HepG2 (cell line): ENCODE data around the gene SELENOM. TPM values are rescaled to one million over a fixed set of nuclear protein-coding genes. Genes with fewer than 3 reads are reported as not detected.

Experiments
- CBX2 ChIP-seq, 2 experiments: fragments of 200-600 bp in 1 of 2; sonication (generic); formaldehyde crosslinking in 1 of 2; IDR thresholded peaks; 2 replicates each; pipeline versions ENCODE4 v1.7.0 to v1.8.1; 2018 to 2022; ENCODE audit warnings: low read depth in 2 of 2, low read length in 1 of 2, mild to moderate bottlenecking in 1 of 2, missing genetic modification reagents in 1 of 2
- CEBPZ ChIP-seq: IDR thresholded peaks from 2 replicates; pipeline ENCODE4 v1.6.1; 2012; ENCODE audit warnings: low read length, improper control_type of control experiment
- DPF2 ChIP-seq: sonication (generic); formaldehyde crosslinking; IDR thresholded peaks from 2 replicates; pipeline ENCODE4 v1.4.0; 2020; ENCODE audit warnings: mild to moderate bottlenecking, low read depth, missing genetic modification reagents, borderline replicate concordance
- EHMT2 ChIP-seq: fragments of 200-600 bp; sonication (generic); IDR thresholded peaks from 2 replicates; pipeline ENCODE4 v1.7.0; 2017; ENCODE audit warnings: antibody characterized with exemption, low read depth, low read length, borderline replicate concordance
- MBD4 ChIP-seq: IDR thresholded peaks from 2 replicates; pipeline ENCODE4 v1.6.1; 2012; ENCODE audit warnings: low read length, inconsistent platforms, borderline replicate concordance
- MBNL3 ChIP-seq: fragments of 250-450 bp; sonication (Bioruptor Pico); conservative IDR thresholded peaks from 2 replicates; pipeline ENCODE4 v1.8.0; 2022; ENCODE audit warnings: mild to moderate bottlenecking, inconsistent platforms
- MED8 ChIP-seq: sonication (generic); formaldehyde crosslinking; IDR thresholded peaks from 2 replicates; pipeline ENCODE4 v1.8.1; 2023; ENCODE audit warnings: mild to moderate bottlenecking, missing genetic modification reagents; ENCODE audit not compliant: insufficient replicate concordance
- PCBP1 ChIP-seq: fragments of 200-400 bp; formaldehyde crosslinking; IDR thresholded peaks from 2 replicates; pipeline ENCODE4 v1.6.1; 2017; ENCODE audit warnings: mild to moderate bottlenecking, low read depth, low read length, borderline replicate concordance
- PHF8 ChIP-seq: sonication (generic); formaldehyde crosslinking; IDR thresholded peaks from 2 replicates; pipeline ENCODE4 v1.5.0; 2020; ENCODE audit warnings: missing genetic modification reagents
- RXRA ChIP-seq: sonication (generic); formaldehyde crosslinking; IDR thresholded peaks from 2 replicates; pipeline ENCODE4 v1.5.1; 2020; ENCODE audit warnings: missing genetic modification reagents
- SMAD1 ChIP-seq: sonication (generic); formaldehyde crosslinking; IDR thresholded peaks from 2 replicates; pipeline ENCODE4 v1.4.0; 2020; ENCODE audit warnings: missing genetic modification reagents, low read depth, mild to moderate bottlenecking, borderline replicate concordance
- TBL1XR1 ChIP-seq: fragments of 150-350 bp; IDR thresholded peaks from 2 replicates; pipeline ENCODE4 v1.6.1; 2014; ENCODE audit warnings: borderline replicate concordance, low read length; ENCODE audit not compliant: partially characterized antibody
- TBX3 ChIP-seq: fragments of 450-650 bp; IDR thresholded peaks from 2 replicates; pipeline ENCODE4 v1.6.1; 2017; ENCODE audit warnings: antibody characterized with exemption, mild to moderate bottlenecking, inconsistent platforms, borderline replicate concordance
- TGIF2 ChIP-seq: IDR thresholded peaks from 2 replicates; pipeline ENCODE4 v1.6.1; 2016; ENCODE audit warnings: control low read depth, missing compliant biosample characterization
- ZNF101 ChIP-seq: sonication (generic); formaldehyde crosslinking; IDR thresholded peaks from 2 replicates; pipeline ENCODE4 v1.4.0; 2020; ENCODE audit warnings: mild to moderate bottlenecking, low read depth, missing genetic modification reagents, borderline replicate concordance
- ZNF143 ChIP-seq: sonication (generic); formaldehyde crosslinking; IDR thresholded peaks from 2 replicates; pipeline ENCODE4 v1.4.0; 2020; ENCODE audit warnings: missing genetic modification reagents
- ZNF550 ChIP-seq: sonication (generic); formaldehyde crosslinking; IDR thresholded peaks from 2 replicates; pipeline ENCODE4 v1.4.0; 2020; ENCODE audit warnings: mild to moderate bottlenecking, missing genetic modification reagents, borderline replicate concordance
- polyA plus RNA-seq, 8 experiments: library from polyadenylated mRNA; depleted of rRNA in 3 of 8; stranded (reverse) in 7 of 8; unstranded in 1 of 8; fragments of >200 nt; fragmentation: Illumina TruSeq in 4 of 8; extraction: Trizol in 4 of 8; gene quantifications; 2 replicates each; pipeline versions ENCODE4 v1.2.1 to v1.2.3, GENCODE V29; 2011 to 2016; ENCODE audit warnings: low read depth in 4 of 8, missing spikeins in 1 of 8, mixed read lengths in 1 of 8; ENCODE audit not compliant: insufficient read depth in 1 of 8
- total RNA-seq, 5 experiments: library from RNA; depleted of rRNA; stranded (reverse); fragments of >200 nt; fragmentation: Illumina TruSeq; extraction: Trizol; gene quantifications; 2 replicates each; pipeline ENCODE4 v1.2.3, GENCODE V29; 2016; ENCODE audit warnings: low read depth in 1 of 5
- TF ChIP-seq, protein P1 (sequence below): sonication (generic); formaldehyde crosslinking; IDR thresholded peaks from 2 replicates; pipeline ENCODE4 v1.4.0; 2020; ENCODE audit warnings: mild to moderate bottlenecking, missing genetic modification reagents
- TF ChIP-seq, protein P2 (sequence below): sonication (generic); formaldehyde crosslinking; IDR thresholded peaks from 2 replicates; pipeline ENCODE4 v1.8.0; 2022; ENCODE audit warnings: low read depth, missing genetic modification reagents
- TF ChIP-seq, protein P3 (sequence below): sonication (generic); formaldehyde crosslinking; IDR thresholded peaks from 2 replicates; pipeline ENCODE4 v1.4.0; 2020; ENCODE audit warnings: mild to moderate bottlenecking, missing genetic modification reagents

Gene SELENOM
- total and polyA plus RNA-seq, 2 of the 13 experiments (the other 11 are each of a cell fraction or from before 2014, with no cell fraction given), result 4.1 to 4.3 TPM

DNA sequence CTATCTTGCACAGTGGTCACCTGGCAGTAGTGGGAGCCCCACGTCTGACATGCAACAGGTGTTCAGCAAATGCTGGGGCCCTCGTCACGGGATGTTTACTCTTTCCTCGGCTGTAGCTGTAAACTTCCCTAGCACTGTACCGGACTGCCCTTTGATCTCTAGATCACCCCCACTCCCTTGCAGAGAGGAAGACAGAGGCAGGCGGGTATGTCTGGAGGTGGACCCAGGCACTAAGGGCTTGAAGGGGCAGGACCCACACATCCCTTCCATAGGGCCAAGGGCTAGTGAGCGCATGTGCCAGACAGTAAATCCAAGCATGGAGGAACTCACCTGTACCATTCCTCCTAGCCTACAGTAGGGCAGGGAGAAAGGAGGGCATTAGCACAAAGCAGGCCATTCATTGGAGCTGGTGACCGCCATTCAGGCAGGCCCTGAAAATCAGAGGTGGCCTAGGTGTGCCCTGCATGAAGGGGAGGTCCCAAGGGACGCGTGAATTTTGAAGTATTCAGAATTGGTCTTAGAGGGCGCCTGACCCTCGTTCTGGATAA, 28.2 kb downstream of the SELENOM start (continued):
- TF ChIP-seq, protein P1, sequence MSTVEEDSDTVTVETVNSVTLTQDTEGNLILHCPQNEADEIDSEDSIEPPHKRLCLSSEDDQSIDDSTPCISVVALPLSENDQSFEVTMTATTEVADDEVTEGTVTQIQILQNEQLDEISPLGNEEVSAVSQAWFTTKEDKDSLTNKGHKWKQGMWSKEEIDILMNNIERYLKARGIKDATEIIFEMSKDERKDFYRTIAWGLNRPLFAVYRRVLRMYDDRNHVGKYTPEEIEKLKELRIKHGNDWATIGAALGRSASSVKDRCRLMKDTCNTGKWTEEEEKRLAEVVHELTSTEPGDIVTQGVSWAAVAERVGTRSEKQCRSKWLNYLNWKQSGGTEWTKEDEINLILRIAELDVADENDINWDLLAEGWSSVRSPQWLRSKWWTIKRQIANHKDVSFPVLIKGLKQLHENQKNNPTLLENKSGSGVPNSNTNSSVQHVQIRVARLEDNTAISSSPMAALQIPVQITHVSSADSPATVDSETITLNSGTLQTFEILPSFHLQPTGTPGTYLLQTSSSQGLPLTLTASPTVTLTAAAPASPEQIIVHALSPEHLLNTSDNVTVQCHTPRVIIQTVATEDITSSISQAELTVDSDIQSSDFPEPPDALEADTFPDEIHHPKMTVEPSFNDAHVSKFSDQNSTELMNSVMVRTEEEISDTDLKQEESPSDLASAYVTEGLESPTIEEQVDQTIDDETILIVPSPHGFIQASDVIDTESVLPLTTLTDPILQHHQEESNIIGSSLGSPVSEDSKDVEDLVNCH, result no peak
- TF ChIP-seq MBNL3 (CRISPR knock-in tag) (no peak), PCBP1 (no peak), MED8 (no peak), MBD4 (no peak), DPF2 (CRISPR knock-in tag) (peak; percentile 77; the same call in 1 of the 2 replicates), ZNF550 (CRISPR knock-in tag) (no peak), PHF8 (CRISPR knock-in tag) (0 out of 2 replicates have a peak, but pooled peaks have one; percentile 28), ZNF143 (CRISPR knock-in tag) (no peak), CBX2 (IDR thresholded peaks at IDR 0.05; ENCODE audit: low read depth, low read length) (no peak), CBX2 (CRISPR knock-in tag; IDR thresholded peaks at IDR 0.05; ENCODE audit: low read depth) (no peak), ZNF101 (no peak), TBX3 (0 out of 2 replicates have a peak, but pooled peaks have one; percentile 16), CEBPZ (no peak), RXRA (CRISPR knock-in tag) (no peak), TGIF2 (CRISPR knock-in tag) (0 out of 2 replicates have a peak, but pooled peaks have one; percentile 1), EHMT2 (no peak), SMAD1 (peak; percentile 81; the same call in 1 of the 2 replicates), TBL1XR1 (no peak)
- TF ChIP-seq, protein P2, sequence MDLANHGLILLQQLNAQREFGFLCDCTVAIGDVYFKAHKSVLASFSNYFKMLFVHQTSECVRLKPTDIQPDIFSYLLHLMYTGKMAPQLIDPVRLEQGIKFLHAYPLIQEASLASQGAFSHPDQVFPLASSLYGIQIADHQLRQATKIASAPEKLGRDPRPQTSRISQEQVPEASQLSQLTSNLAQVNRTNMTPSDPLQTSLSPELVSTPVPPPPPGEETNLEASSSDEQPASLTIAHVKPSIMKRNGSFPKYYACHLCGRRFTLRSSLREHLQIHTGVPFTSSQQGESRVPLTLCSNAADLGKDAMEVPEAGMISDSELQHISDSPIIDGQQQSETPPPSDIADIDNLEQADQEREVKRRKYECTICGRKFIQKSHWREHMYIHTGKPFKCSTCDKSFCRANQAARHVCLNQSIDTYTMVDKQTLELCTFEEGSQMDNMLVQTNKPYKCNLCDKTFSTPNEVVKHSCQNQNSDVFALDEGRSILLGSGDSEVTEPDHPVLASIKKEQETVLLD, result no peak
- TF ChIP-seq, protein P3, sequence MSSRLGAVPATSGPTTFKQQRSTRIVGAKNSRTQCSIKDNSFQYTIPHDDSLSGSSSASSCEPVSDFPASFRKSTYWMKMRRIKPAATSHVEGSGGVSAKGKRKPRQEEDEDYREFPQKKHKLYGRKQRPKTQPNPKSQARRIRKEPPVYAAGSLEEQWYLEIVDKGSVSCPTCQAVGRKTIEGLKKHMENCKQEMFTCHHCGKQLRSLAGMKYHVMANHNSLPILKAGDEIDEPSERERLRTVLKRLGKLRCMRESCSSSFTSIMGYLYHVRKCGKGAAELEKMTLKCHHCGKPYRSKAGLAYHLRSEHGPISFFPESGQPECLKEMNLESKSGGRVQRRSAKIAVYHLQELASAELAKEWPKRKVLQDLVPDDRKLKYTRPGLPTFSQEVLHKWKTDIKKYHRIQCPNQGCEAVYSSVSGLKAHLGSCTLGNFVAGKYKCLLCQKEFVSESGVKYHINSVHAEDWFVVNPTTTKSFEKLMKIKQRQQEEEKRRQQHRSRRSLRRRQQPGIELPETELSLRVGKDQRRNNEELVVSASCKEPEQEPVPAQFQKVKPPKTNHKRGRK, result peak; percentile 32; the same call in 1 of the 2 replicates
